ENCODE results near the gene FAM187B.
"Not testable (repeated sequence)": the region's sequence is repeated elsewhere in the genome, so short reads cannot be mapped to it uniquely, and the experiment has no call there.

Gene FAM187B

DNA sequence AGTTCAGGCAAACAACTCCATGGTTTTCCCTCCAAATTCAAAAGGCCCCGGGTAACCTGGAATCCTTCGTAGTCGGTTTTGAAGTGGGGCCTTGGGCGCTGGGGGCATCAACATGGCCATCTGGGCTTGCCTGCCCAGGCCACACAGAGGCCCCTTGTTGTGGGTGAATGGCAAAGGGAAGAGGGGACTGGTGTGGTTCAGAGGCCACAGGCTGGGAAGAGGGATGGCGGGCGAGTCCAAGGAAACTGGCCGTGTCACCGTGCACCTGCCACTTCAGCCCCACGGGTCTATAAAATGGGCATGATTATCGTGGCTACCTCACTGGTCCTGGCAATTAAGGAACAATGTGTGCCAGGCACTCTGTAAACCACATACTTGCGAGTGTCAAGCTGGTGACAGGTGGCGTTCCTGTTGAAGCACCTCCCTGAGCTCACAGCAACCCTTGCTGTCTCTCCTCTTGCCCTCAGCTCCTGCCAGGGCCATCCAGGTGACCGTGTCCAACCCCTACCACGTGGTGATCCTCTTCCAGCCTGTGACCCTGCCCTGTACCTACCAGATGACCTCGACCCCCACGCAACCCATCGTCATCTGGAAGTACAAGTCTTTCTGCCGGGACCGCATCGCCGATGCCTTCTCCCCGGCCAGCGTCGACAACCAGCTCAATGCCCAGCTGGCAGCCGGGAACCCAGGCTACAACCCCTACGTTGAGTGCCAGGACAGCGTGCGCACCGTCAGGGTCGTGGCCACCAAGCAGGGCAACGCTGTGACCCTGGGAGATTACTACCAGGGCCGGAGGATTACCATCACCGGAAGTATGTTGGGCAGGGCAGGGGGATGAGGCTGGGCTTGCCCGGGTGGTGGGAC lies 21.5 kb upstream of the FAM187B start:
- Mint-ChIP-seq H3K4me1 (peaks cover 40% of the 10 kb centered on the region), H3K4me3 (peak overlapping the region; percentile 88), H3K9me3 (no peaks in the 10 kb centered on the region), H3K36me3 (peaks cover 49% of the 10 kb centered on the region), H3K27ac (peak overlapping the region; percentile 91)
- ATAC-seq, result no peak
- no peak for DNase-seq (ENCODE audit: low spot score in 2 of 2)

DNA sequence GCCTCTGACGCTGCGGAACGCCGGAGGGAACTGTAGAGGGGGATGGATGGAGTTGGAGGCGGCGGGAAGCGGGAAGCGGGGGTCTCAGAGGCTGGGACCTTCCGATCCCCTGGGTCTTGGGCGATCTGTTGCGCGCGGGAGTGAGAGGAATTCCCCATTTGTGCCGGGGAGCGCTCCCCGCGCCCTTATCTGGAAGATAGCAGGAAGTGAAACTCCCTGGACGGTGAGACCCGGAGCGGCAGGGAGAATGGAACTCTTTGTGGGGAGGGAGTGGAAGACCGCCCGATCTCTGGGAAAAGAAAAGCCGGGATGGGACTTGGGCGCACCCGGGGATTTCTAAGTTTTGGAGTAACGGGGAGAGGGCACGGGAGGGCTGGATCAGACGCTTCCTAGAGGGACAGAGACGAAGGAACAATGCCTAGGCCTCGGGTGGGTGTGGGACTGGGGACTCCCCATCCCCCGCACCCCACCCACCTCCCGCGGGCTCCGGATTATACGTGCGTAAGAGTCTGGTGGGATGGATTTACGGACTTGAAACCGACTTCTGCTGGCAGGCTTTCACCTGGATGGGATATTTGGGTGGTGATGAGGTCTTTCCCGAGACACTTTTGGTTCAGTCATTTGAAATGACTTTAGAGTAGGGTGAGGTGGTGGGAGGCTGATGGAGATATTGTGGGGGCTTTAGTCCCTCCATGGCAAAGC lies 20.8 kb upstream of the FAM187B start:
- Mint-ChIP-seq H3K4me3 (peak overlapping the region; percentile 88), H3K4me1 (peaks cover 37% of the 10 kb centered on the region), H3K36me3 (peaks cover 41% of the 10 kb centered on the region), H3K9me3 (peaks cover 3% of the 10 kb centered on the region), H3K27ac (peak overlapping the region; percentile 91)
- DNase-seq (ENCODE audit: low spot score in 2 of 2) (no peak), ATAC-seq (no peak)

DNA sequence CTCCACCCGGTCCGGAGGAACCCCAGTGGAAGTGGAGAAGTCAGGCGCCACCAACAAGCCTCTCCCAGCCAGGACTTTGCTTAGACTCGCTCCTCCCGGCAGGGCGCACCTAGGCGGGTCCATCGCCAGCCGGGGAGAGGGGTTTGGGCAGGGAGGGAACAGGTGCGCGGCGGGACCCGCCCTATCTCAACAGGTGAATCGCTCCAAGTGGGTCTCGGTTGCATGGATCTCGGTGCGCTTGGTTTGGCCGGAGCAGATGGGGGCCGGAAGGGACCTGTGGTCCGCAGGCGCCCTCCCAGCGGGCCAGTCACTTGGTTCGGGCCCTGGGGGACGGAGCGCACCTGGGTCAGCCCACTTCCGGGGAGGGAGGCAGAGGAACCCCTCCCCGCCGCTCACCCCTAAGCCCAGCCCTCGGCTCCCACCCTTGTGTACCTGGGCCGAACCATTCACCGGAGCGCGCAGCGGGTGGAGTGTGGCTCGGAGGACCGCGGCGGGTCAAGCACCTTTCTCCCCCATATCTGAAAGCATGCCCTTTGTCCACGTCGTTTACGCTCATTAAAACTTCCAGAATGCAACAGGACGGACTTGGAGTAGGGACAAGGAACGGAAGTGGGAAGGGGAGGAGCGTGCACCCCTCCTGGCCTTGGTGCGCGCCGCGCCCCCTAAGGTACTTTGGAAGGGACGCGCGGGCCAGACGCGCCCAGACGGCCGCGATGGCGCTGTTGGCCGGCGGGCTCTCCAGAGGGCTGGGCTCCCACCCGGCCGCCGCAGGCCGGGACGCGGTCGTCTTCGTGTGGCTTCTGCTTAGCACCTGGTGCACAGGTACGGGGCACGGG lies 20.0 kb upstream of the FAM187B start, which contains the start of gene LSR:
Gene LSR (plus strand): TSS at position 693 of the 836 bp plus-strand sequence. CDS start 21 bp downstream, at position 714.
- peak; percentile 40 to 87 for DNase-seq (ENCODE audit: low spot score in 2 of 2)

DNA sequence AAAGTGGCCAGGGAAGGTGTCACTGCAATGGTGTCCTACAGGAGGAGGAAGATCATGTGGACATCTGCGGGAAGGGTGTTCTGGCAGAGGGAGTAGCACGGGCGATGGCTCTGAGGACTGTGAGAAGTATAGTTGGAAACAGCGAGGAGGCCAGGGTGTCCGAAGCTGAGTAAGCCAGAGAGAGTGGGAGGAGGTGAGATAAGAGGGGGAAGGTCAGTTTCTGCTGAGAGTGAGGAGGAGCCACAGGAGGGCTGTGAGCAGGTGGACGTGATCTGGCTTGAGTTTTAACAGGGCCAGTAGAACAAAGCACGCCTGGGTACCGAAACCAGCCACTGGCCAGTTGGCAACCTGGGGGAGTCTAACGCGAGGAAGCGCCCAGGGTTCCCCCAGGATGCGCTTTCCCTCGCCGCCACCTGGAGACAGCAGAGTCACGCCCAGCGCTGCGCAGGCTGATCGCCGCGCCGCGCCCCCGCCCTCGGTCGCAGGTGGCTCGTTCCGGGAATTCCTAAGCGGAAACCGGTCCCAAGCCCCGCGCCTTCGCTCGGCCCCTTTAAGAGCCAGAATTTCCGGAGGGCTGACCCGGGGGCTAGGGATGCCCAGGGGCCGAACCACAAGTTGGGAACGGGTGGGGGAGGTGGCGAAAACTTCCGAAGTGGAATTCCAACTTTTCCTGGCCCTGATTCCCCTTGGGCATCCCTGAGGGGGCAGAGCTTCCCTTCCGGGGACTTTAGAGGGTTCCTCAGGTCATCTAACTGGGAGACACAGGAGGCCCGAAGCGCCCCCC lies 19.2 kb upstream of the FAM187B start:
- peak in 1 of 2 donors; percentile 68 for DNase-seq (ENCODE audit: low spot score in 2 of 2)
- Mint-ChIP-seq H3K4me3 (peak overlapping the region; percentile 88), H3K4me1 (peaks cover 37% of the 10 kb centered on the region), H3K9me3 (peaks cover 3% of the 10 kb centered on the region), H3K36me3 (peaks cover 32% of the 10 kb centered on the region), H3K27ac (peak overlapping the region; percentile 91)
- ATAC-seq, result peak; percentile 70

More for the DNA sequence above, 20.0 kb upstream of the FAM187B start, which contains the start of gene LSR:
- Mint-ChIP-seq H3K4me1 (peaks cover 37% of the 10 kb centered on the region), H3K9me3 (peaks cover 3% of the 10 kb centered on the region), H3K27ac (peak within 1 kb of the TSS; percentile 91), H3K36me3 (peaks cover 41% of the 10 kb centered on the region), H3K4me3 (peak within 1 kb of the TSS; percentile 88)
- ATAC-seq, result peak; percentile 91

DNA sequence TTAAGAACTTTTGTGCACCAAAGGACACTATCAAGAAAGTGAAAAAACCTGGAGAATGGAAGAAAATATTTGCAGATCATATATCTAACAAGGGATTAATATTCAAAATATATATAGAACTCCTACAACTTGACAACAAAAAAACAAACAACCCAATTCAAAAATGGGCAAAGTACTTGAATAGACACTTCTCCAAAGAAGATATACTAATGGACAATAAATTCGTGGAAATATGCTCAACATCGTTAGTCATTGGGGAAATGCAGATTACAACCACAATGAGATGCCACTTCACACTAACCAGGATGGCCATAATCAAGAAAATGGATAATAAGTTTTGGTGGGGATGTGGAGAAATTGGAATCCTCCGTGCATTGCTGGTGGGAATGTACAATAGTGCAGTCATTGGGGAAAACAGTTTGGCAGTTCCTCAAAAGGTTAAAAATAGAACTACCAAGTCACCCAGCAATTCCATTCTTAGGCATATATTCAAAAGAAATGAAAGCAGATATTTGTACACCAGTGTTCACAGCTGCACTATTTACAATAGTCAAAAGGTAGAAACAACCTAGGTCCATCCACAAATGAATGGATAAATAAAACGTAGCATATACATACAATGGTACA lies 18.0 kb upstream of the FAM187B start:
- no peak for ATAC-seq
- Mint-ChIP-seq H3K27ac (no peak overlapping the region), H3K36me3 (peaks cover 21% of the 10 kb centered on the region)

DNA sequence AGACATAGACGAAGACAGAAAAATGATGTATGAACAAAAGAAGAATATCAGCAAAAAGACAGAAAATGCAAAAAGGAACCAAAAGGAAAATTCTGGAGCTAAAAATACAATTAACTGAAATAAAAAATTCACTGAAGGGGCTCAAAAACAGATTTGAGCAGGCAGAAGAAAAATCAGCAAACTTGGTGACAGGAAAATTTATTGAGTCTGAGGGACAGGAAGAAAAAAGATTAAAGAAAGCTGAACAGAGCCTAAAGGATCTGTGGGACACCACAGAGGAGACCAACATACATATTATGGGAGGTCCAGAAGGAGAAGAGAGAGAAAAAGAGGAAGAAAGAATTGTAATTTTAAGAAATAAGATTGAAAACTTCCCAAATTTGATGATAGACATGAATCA lies 12.9 kb upstream of the FAM187B start:
- Mint-ChIP-seq H3K4me3 (no peak overlapping the region), H3K4me1 (peaks cover 19% of the 10 kb centered on the region), H3K36me3 (no peaks in the 10 kb centered on the region), H3K27ac (no peak overlapping the region), H3K9me3 (peaks cover 11% of the 10 kb centered on the region)
- ATAC-seq (no peak), DNase-seq (ENCODE audit: low spot score in 2 of 2) (no peak)

More for the DNA sequence above, 18.0 kb upstream of the FAM187B start:
- no peak for DNase-seq (ENCODE audit: low spot score in 2 of 2)
- Mint-ChIP-seq H3K9me3 (peaks cover 5% of the 10 kb centered on the region), H3K4me3 (peak overlapping the region; percentile 88), H3K4me1 (peaks cover 37% of the 10 kb centered on the region)

DNA sequence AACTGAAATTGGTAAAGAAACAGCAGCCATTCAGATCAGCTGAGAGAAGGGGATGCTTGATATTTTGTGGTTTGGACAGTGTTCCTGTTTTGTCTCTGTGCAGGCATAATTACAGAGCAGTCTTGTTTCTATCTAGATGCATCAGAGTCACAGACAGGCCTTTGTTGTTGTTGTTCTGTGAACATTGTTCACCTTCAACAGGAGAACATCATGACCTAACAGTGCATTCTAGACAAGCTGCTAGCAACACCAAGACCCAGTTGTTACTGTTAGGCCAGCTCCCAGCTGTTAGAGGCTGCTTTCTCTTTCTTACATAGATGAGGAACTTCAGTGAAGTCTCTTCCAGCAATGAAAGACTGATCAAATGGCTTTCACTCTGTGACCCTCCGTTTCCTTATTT lies 11.8 kb upstream of the FAM187B start:
- Mint-ChIP-seq H3K4me3 (peak overlapping the region; percentile 51), H3K36me3 (no peaks in the 10 kb centered on the region), H3K27ac (peak overlapping the region; percentile 80), H3K4me1 (peaks cover 21% of the 10 kb centered on the region), H3K9me3 (peaks cover 11% of the 10 kb centered on the region)
- DNase-seq (ENCODE audit: low spot score in 2 of 2) (no peak), ATAC-seq (peak; percentile 86)

DNA sequence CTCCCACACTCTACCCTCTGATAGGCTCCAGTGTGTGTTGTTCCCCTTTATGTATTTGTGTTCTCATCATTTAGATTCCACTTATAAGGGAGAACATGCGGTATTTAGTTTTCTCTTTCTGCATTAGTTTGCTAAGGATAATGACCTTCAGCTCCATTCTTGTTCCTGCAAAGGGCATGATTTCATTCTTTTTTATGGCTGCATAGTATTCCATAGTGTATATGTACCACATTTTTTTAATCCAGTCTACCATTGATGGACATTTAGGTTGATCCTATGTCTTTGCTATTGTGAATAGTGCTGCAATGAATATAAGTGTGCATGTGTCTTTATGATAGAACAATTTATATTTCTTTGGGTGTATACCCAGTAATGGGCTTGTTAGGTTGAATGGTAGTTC lies 11.1 kb upstream of the FAM187B start:
- H3K36me3 Mint-ChIP-seq; H3K9me3 Mint-ChIP-seq; DNase-seq (ENCODE audit: low spot score in 2 of 2); ATAC-seq: not testable (repeated sequence)
- Mint-ChIP-seq H3K4me1 (peaks cover 21% of the 10 kb centered on the region), H3K4me3 (peak overlapping the region; percentile 51), H3K27ac (peak overlapping the region; percentile 80)

DNA sequence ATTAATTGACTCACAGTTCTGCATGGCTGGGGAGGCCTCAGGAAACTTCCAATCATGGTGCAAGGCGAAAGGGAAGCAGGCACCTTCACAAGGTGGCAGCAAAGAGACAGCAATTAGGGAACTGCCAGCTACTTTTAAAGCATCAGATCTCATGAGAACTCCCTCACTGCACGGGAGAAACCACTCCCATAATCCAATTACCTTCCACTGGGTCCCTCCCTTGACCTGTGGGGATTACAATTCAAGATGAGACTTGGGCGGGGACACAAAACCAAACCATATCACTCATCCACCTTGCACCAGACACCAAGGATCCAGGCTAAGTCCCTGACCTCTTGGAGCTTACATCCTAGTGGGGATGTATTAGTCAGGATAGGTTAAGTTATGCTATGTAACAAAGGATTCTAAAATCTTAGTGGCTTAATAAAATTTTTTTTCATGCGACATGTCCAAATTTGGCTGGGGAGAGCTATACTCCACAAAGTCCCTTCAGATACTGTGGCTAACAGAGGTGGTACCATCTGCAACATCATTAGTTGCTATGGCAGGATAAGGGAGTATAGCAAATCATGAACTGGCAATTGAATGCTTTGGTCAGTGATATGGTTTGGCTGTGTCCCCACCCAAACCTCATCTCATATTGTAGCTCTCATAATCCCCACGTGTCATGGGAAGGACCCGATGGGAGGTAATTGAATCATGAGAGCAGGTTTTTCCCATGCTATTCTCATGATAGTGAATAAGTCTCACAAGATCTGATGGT lies 8.3 kb upstream of the FAM187B start:
- Mint-ChIP-seq H3K4me3 (no peak overlapping the region), H3K36me3 (no peaks in the 10 kb centered on the region), H3K9me3 (peaks cover 8% of the 10 kb centered on the region), H3K27ac (no peak overlapping the region), H3K4me1 (peaks cover 21% of the 10 kb centered on the region)
- no peak for DNase-seq (ENCODE audit: low spot score in 2 of 2)
- peak; percentile 54 for ATAC-seq

DNA sequence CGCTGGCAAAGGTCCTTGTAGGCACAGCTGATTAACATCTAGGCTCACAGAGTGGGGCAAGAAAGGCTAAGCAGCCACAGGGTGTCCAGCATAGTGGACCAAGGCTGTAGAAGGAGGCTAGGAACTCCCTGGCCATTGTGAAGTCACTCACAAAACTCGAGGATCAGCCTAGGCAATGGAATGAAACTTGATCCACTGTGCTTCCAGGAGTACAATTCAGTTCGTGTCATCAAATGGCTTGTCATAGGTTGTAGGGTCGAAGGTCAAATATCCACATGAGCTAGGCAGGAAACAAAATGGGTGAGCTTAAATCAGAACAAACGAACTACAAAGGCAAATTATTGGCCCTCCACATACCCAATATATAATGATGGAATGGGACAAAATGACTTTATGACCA lies 4.4 kb upstream of the FAM187B start:
- Mint-ChIP-seq H3K27ac (no peak overlapping the region), H3K4me1 (peaks cover 6% of the 10 kb centered on the region), H3K36me3 (peaks cover 5% of the 10 kb centered on the region), H3K9me3 (no peaks in the 10 kb centered on the region), H3K4me3 (no peak overlapping the region)
- no peak for DNase-seq (ENCODE audit: low spot score in 2 of 2)
- no peak for ATAC-seq

DNA sequence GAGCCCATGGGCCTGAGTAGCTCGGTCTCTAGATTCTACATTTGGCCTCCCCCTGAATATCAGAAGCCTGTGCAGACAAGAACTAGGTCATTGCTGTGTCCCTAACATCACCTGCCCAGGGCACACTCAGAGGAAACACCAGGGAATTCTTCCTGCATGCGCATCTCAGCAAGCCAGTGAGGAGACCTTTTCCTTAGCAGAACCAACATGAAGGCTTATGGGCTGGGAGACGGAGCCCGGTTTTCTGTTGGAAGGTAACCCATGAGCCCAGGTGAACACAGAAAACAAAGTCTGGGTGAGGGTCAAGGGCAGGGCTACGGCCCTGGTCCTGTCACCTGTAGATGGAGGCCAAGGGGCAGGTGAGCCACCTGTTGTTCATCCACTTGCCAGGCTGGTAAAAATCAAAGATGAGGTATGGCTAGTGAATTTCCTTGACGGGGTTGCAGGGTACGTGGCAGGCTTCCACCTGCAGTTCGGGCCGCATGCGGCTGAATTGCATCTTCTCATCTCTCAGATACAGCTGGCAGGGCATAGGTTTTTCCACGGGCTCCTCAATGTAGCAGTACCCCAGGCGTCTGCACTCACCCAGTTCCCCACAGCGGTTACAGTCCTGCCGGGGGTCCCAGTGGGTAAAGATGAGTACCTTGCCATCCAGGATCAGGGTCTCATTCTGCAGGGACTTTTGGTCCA lies 3.6 kb upstream of the FAM187B start:
- Mint-ChIP-seq H3K36me3 (peaks cover 5% of the 10 kb centered on the region), H3K27ac (no peak overlapping the region), H3K9me3 (no peaks in the 10 kb centered on the region), H3K4me1 (peaks cover 6% of the 10 kb centered on the region), H3K4me3 (no peak overlapping the region)
- ATAC-seq (no peak), DNase-seq (ENCODE audit: low spot score in 2 of 2) (no peak)

DNA sequence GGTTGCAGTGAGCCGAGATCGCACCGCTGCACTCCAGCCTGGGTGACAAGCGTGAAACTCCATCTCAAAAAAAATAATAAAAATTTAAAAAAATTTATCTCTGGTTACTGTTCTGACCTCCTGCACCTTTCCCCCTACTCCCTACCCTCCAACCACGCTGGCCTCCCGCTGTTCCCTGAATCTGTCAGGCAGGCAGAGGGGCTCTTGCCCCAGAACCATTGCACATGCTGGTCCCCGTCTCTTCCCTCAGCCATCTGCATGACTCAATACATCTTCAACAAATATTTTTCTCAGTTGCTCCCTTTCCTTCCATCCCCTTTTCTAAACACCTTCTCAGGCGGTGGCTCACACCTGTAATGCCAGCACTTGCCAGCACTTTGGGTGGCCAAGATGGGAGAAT lies 1.1 kb upstream of the FAM187B start:
- peaks cover 5% of the 10 kb centered on the region for H3K36me3 Mint-ChIP-seq
- H3K27ac Mint-ChIP-seq, result no peak overlapping the region
- no peaks in the 10 kb centered on the region for H3K4me1 Mint-ChIP-seq
- DNase-seq (ENCODE audit: low spot score in 2 of 2), result no peak
- no peaks in the 10 kb centered on the region for H3K9me3 Mint-ChIP-seq
- no peak for ATAC-seq
- no peak overlapping the region for H3K4me3 Mint-ChIP-seq

DNA sequence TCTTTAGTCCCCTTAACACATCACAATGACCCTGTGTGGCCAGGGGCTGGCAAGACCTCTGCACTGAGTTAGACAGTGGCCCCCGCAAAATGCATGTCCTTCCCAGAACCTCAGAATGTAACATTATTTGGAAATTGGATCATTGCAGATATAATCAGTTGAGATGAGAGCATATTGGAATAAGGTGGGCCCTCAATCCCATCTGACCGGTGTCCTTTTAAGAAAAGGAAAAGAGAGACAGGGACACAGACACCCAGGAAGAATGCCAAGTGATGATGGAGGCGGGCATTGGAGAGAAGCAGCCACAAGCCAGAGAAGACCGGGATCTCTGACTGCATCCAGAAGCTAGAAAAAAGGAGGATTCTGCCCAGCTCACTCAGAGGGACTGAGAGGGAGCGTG lies 1.8 kb downstream of the FAM187B start:
- ATAC-seq (no peak), DNase-seq (ENCODE audit: low spot score in 2 of 2) (no peak)
- peaks cover 5% of the 10 kb centered on the region for H3K36me3 Mint-ChIP-seq
- no peak overlapping the region for H3K27ac Mint-ChIP-seq
- H3K4me3 Mint-ChIP-seq, result no peak overlapping the region
- no peaks in the 10 kb centered on the region for H3K9me3 Mint-ChIP-seq
- peaks cover 10% of the 10 kb centered on the region for H3K4me1 Mint-ChIP-seq

All from stimulated activated effector memory CD8-positive, alpha-beta T cell treated with anti-CD3 and anti-CD28 coated beads, Interleukin-12 subunit alpha, Interleukin-12 subunit beta, amount 100 ng/mL, for 72 hours (primary cell).